Tibial artery (tissue), 4 donors: ENCODE measurements around the gene LIG3.
"Not testable (repeated sequence)": the region's sequence is repeated elsewhere in the genome, so short reads cannot be mapped to it uniquely, and the experiment has no call there.

Source experiments
- DNase-seq, 2 donors: peaks; one replicate each; pipeline ENCODE4 v3.0.0-alpha.2; 2019
- H3K27ac ChIP-seq, 2 donors: fragments of 200-600 bp; sonication (generic) in 1 of 2; 1 replicate in 1 of 2; 2 replicates in 1 of 2; pipeline ENCODE4 v1.5.1; 2018 to 2019; ENCODE audit warnings: mild to moderate bottlenecking in 1 of 2
- H3K27me3 ChIP-seq, 2 donors: fragments of 200-600 bp; sonication (generic) in 1 of 2; one replicate each; pipeline versions ENCODE4 v1.5.1 to v1.6.0; 2016 to 2019
- H3K36me3 ChIP-seq, 3 donors: fragments of 200-600 bp; sonication (generic) in 2 of 3; one replicate each; pipeline ENCODE4 v1.5.1; 2016 to 2019; ENCODE audit warnings: mild to moderate bottlenecking in 2 of 3
- H3K4me1 ChIP-seq, 4 donors: fragments of 200-600 bp; sonication (generic) in 2 of 4; 1 replicate in 3 of 4; 2 replicates in 1 of 4; pipeline ENCODE4 v1.5.1; 2016 to 2019
- H3K4me3 ChIP-seq, 2 donors: fragments of 200-600 bp; sonication (generic) in 1 of 2; 1 replicate in 1 of 2; 2 replicates in 1 of 2; pipeline ENCODE4 v1.5.1; 2018 to 2019; ENCODE audit warnings: mild to moderate bottlenecking in 2 of 2
- H3K9me3 ChIP-seq, 3 donors: fragments of 200-600 bp; sonication (generic) in 1 of 3; one replicate each; pipeline ENCODE4 v1.5.1; 2016 to 2019
- intact Hi-C: fragments of 100-400 bp; cut with DNase I; formaldehyde crosslinking; loops from one replicate; pipeline ENCODE4 v1.15.0; 2023; ENCODE audit warnings: low total_unique reads
- TF ChIP-seq, protein P1 (sequence below), 2 experiments: fragments of 200-600 bp in 1 of 2; fragments of 450-650 bp in 1 of 2; IDR thresholded peaks; one replicate each; pipeline ENCODE4 v1.5.1; 2017 to 2019; ENCODE audit warnings: antibody characterized with exemption in 2 of 2, mild to moderate bottlenecking in 1 of 2, moderate library complexity in 1 of 2

Gene LIG3

DNA sequence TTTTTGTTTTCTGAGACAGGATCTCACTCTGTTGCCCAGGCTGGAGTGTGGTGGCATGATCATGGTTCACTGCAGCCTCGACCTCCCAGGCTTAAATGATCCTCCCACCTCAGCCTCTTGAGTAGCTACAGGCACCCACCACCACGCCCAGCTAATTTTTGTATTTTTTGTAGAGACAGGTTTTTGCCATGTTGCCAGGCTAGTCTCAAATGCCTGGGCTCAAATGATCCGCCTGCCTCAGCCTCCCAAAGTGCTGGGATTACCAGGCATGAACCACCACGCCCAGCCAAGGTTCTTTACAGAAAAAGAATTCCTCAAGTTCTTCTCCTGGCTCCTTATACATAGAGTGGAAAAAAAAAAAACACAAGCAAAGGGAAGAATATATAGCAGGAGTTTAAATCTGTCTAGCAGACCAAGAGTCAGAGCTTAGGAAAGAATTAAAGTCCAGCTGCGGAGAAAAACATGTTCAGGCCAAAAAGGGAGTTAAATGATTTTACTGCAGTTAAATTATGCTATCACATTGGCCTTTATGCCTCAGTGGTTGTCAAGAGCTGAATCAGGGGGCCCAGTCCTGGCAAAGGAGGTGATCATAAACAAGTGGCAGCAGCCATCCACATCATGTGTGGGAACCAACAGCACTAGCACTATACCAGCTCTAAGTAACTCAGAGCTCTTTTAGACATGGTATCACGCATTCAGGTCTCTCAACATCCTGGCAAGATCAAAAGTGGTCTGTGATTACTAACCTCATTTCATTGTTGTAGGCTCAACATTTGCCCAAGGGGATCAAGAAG lies 39.3 kb downstream of the LIG3 start:
- intact Hi-C loops = no loop called here
- no peak for DNase-seq
- Histone ChIP-seq H3K27ac (peak overlapping the region in 1 of 2 donors; percentile 80), H3K36me3 (peaks cover 14 to 42% (median 30%) of the 10 kb centered on the region in 3 donors), H3K4me1 (peaks cover 0 to 28% (median 22%) of the 10 kb centered on the region in 4 donors), H3K4me3 (no peak overlapping the region), H3K9me3 (no peaks in the 10 kb centered on the region), H3K27me3 (no peaks in the 10 kb centered on the region)
- TF ChIP-seq, protein P1, sequence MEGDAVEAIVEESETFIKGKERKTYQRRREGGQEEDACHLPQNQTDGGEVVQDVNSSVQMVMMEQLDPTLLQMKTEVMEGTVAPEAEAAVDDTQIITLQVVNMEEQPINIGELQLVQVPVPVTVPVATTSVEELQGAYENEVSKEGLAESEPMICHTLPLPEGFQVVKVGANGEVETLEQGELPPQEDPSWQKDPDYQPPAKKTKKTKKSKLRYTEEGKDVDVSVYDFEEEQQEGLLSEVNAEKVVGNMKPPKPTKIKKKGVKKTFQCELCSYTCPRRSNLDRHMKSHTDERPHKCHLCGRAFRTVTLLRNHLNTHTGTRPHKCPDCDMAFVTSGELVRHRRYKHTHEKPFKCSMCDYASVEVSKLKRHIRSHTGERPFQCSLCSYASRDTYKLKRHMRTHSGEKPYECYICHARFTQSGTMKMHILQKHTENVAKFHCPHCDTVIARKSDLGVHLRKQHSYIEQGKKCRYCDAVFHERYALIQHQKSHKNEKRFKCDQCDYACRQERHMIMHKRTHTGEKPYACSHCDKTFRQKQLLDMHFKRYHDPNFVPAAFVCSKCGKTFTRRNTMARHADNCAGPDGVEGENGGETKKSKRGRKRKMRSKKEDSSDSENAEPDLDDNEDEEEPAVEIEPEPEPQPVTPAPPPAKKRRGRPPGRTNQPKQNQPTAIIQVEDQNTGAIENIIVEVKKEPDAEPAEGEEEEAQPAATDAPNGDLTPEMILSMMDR (IDR thresholded peaks at IDR 0.05) = no peak

DNA sequence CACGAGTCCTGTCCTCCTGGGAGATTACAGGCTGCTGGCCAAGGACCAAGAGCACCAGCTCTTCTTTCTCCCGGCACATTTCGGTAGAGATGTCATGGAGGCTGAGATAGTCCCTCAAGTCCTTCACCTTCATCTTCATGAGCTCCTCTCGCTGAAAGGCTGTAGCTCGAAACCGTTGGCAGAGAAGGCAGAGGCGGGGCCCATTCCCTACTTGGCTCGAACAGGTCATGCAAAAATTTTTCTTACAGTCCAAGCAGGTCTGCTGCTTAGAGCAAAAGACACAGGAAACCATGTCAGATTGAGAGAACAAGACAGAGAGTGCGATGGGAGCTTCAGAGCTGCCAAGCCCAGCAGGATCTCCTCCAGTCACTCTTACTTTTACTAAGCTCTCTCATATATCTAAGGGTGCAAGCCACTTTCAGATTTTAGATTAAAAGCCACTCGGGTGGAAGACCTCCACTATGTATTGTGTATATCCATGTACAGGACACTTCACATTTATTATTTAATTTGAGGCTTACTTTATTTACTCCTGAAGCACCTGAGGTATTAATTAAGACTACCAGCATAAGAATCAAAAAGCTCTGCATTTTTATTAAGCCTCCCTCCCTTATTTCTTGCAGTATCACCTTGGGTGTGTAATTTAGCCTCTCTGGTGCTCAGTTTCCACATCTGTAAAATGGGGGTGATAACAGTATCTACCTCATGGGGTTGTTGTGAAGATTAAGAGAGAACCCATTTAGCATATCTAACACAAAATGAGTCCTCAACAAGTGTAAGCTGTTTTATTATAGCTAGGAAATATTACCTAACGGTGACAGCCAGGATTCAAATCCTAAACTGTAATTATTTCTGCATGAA lies 41.4 kb downstream of the LIG3 start:
- Histone ChIP-seq H3K27me3 (no peaks in the 10 kb centered on the region), H3K4me1 (peaks cover 0 to 28% (median 22%) of the 10 kb centered on the region in 4 donors), H3K36me3 (peaks cover 0 to 33% (median 28%) of the 10 kb centered on the region in 3 donors), H3K4me3 (no peak overlapping the region), H3K9me3 (no peaks in the 10 kb centered on the region), H3K27ac (peak overlapping the region; percentile 80)
- TF ChIP-seq, protein P1 (IDR thresholded peaks at IDR 0.05) = no peak
- intact Hi-C loops = no loop called here
- no peak for DNase-seq

DNA sequence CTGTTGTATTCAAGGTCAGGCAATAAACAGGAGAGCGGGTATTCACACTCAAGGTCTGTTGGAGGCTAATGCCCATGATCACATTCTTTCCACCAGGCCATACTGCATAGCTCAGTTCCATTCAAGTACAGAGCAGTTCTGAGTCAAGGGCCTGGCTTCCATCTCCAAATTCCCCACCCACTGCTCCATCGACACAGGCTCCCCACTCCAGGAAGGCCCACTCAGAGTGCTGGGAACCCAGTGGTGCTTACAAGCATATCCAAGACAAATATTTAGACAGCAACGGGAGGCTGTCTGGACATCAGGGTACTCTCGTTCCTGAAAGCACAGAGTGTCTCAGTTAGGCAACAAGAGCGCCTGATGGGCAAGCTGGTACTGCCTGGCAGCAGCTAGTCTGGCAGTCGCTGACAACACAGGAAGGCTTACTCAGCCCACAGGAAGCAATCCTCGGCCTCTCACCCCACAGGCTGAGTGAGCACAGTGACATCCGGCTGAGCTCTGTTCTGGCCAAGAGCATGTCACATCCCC lies 42.3 kb downstream of the LIG3 start:
- TF ChIP-seq, protein P1 (IDR thresholded peaks at IDR 0.05) = peak; percentile 39 to 65
- peak overlapping the region; percentile 80 for H3K27ac ChIP-seq
- H3K27me3 ChIP-seq = no peaks in the 10 kb centered on the region
- H3K4me1 ChIP-seq = peaks cover 0 to 28% (median 22%) of the 10 kb centered on the region in 4 donors
- peaks cover 0 to 25% (median 21%) of the 10 kb centered on the region in 3 donors for H3K36me3 ChIP-seq
- intact Hi-C loops = no loop called here
- DNase-seq = peak; percentile 86 to 92
- no peaks in the 10 kb centered on the region for H3K9me3 ChIP-seq
- H3K4me3 ChIP-seq = no peak overlapping the region

DNA sequence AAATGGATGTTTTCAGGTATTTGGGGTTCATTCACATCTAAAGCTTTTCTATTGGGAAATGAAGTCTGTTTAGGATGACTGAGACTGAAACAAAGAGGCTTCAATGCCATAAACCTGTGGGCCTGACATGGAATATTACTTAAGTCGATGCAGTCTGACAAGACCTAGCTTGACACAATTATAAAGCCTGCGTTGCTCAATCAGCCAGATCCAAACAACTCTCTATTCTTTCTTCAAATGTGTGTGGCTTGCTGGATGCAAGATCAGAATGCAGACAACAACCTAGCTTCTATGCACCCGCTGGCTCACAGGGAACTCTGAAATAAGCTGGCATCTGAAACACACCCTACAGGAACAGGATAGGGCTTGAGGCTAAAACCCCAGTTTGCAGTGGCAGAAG lies 43.2 kb downstream of the LIG3 start:
- DNase-seq = no peak
- Histone ChIP-seq H3K36me3 (peaks cover 0 to 24% (median 17%) of the 10 kb centered on the region in 3 donors), H3K27ac (peak overlapping the region; percentile 80), H3K9me3 (no peaks in the 10 kb centered on the region), H3K4me3 (no peak overlapping the region), H3K4me1 (peaks cover 0 to 28% (median 22%) of the 10 kb centered on the region in 4 donors), H3K27me3 (no peaks in the 10 kb centered on the region)
- intact Hi-C loops = no loop called here
- TF ChIP-seq, protein P1 (IDR thresholded peaks at IDR 0.05) = no peak

DNA sequence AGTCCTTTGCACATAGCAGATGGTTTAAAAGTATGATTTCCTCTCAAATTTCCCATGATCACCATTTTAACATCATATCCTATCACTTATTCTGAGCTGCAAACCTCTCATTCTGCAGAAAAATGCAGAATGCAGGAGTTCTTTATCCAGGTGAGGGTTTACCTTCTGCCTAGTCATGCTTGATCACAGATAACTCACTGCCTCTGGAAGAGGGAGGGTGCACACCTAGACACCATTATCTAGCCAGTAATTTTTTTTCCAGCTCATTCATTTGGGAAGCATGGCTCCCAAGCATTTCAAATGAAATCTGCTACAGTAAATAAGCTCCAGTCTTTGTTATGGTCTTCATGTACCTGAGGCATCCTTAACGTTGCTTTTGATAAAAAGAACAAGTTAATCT lies 45.2 kb downstream of the LIG3 start:
- H3K36me3 ChIP-seq = peaks cover 0 to 17% (median 15%) of the 10 kb centered on the region in 3 donors
- H3K27me3 ChIP-seq = no peaks in the 10 kb centered on the region
- no peak overlapping the region for H3K27ac ChIP-seq
- intact Hi-C loops = no loop called here
- DNase-seq = no peak
- H3K4me1 ChIP-seq = peaks cover 0 to 28% (median 22%) of the 10 kb centered on the region in 4 donors
- H3K9me3 ChIP-seq = no peaks in the 10 kb centered on the region
- TF ChIP-seq, protein P1 (IDR thresholded peaks at IDR 0.05) = no peak
- no peak overlapping the region for H3K4me3 ChIP-seq

DNA sequence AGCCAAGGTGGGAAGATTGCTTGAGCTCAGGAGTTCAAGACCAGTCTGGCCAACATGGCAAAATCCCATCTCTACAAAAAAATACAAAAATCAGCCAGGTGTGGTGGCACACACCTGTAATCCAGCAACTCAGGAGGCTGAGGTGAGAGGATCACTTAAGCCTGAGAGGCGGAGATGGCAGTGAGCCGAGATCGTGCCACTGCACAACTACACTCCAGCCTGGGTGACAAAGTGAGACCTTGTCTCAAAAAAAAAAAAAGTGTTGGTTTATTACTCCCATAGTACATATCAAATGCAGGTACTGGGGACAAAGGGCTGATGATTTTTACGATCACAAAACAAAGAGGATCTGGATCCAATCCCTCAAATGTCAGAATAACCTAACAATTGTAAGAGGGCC lies 47.8 kb downstream of the LIG3 start:
- H3K4me3 ChIP-seq, H3K4me1 ChIP-seq, H3K27me3 ChIP-seq, intact Hi-C loops, DNase-seq, H3K27ac ChIP-seq, H3K9me3 ChIP-seq: not testable (repeated sequence)
- H3K36me3 ChIP-seq = peaks cover 0 to 17% (median 13%) of the 10 kb centered on the region in 3 donors
